HFFc6 (cell line): ENCODE data around the gene MOB3A. TPM values are rescaled to one million over a fixed set of nuclear protein-coding genes. Genes with fewer than 3 reads are reported as not detected.

Source experiments
- DNase-seq: peaks from one replicate; pipeline ENCODE4 v3.0.0-alpha.2; 2018
- H3K27ac Mint-ChIP-seq: 2 replicates; pipeline ENCODE4 v1.8.0; 2020; ENCODE audit warnings: mild to moderate bottlenecking, mixed read lengths
- H3K27me3 Mint-ChIP-seq: 2 replicates; pipeline ENCODE4 v1.8.0; 2021; ENCODE audit warnings: mild to moderate bottlenecking, moderate library complexity, mixed read lengths; ENCODE audit not compliant: insufficient read depth
- H3K36me3 Mint-ChIP-seq: 2 replicates; pipeline ENCODE4 v1.8.0; 2021; ENCODE audit warnings: low read depth, mixed read lengths
- H3K4me1 Mint-ChIP-seq: 2 replicates; pipeline ENCODE4 v1.8.0; 2020; ENCODE audit warnings: low read depth, mixed read lengths
- H3K4me3 Mint-ChIP-seq: 2 replicates; pipeline ENCODE4 v1.8.0; 2020; ENCODE audit warnings: mild to moderate bottlenecking, moderate library complexity, mixed read lengths
- H3K9me3 Mint-ChIP-seq: 2 replicates; pipeline ENCODE4 v1.8.0; 2020; ENCODE audit warnings: mild to moderate bottlenecking, mixed read lengths
- CTCF ChIP-seq: fragments of 200-600 bp; sonication (generic); IDR thresholded peaks from 2 replicates; pipeline ENCODE4 v1.5.0; 2021; ENCODE audit warnings: antibody characterized with exemption, mild to moderate bottlenecking
- total RNA-seq, 6 experiments: library from RNA; stranded (reverse); fragmentation: NEBNext Ultra II Directional; extraction: Animal tissue kit (Norgen Biotek cat#: 25700); gene quantifications; 2 replicates in 1 of 6; 3 replicates in 5 of 6; pipeline ENCODE4 v1.2.3, GENCODE V29; 2021

MOB3A gene
- total RNA-seq, 6 experiments from 2014 or later = 47.1 to 52.6 (median 51.2) TPM

- Mint-ChIP-seq H3K4me3 (no peak overlapping the region), H3K36me3 (no peaks in the 10 kb centered on the region), H3K4me1 (no peaks in the 10 kb centered on the region), H3K27me3 (no peaks in the 10 kb centered on the region), H3K9me3 (peaks cover 7% of the 10 kb centered on the region; the same call in 1 of the 2 replicates), H3K27ac (no peak overlapping the region)
- no peak for DNase-seq
- TF ChIP-seq CTCF = no peak
Observed at GRCh38 chr19:2039089-2039958, 56.8 kb downstream of the MOB3A start.

- peaks cover 7% of the 10 kb centered on the region; the same call in 1 of the 2 replicates for H3K9me3 Mint-ChIP-seq
- DNase-seq = no peak
- TF ChIP-seq CTCF = no peak
- H3K27ac Mint-ChIP-seq = no peak overlapping the region
- H3K27me3 Mint-ChIP-seq = no peaks in the 10 kb centered on the region
- no peaks in the 10 kb centered on the region for H3K4me1 Mint-ChIP-seq
- H3K36me3 Mint-ChIP-seq = no peaks in the 10 kb centered on the region
- no peak overlapping the region for H3K4me3 Mint-ChIP-seq
Observed at GRCh38 chr19:2038284-2039088, 57.6 kb downstream of the MOB3A start.

GRCh38 chr19:2037651-2038255 is 58.4 kb downstream of the MOB3A start:
- Mint-ChIP-seq H3K4me3 (no peak overlapping the region), H3K27me3 (no peaks in the 10 kb centered on the region), H3K27ac (no peak overlapping the region), H3K4me1 (peaks cover 2% of the 10 kb centered on the region), H3K36me3 (no peaks in the 10 kb centered on the region), H3K9me3 (peaks cover 7% of the 10 kb centered on the region; the same call in 1 of the 2 replicates)
- no peak for TF ChIP-seq CTCF
- DNase-seq = no peak

- peaks cover 7% of the 10 kb centered on the region; the same call in 1 of the 2 replicates for H3K9me3 Mint-ChIP-seq
- no peaks in the 10 kb centered on the region for H3K27me3 Mint-ChIP-seq
Observed at GRCh38 chr19:2036424-2036823, 59.7 kb downstream of the MOB3A start.

More at GRCh38 chr19:2036424-2036823, 59.7 kb downstream of the MOB3A start:
- TF ChIP-seq CTCF = no peak
- Mint-ChIP-seq H3K36me3 (no peaks in the 10 kb centered on the region), H3K4me1 (peaks cover 10% of the 10 kb centered on the region), H3K4me3 (no peak overlapping the region), H3K27ac (no peak overlapping the region)
- no peak for DNase-seq
